Measurements from ENCODE around the gene OAS2.
"Not testable (repeated sequence)": the region's sequence is repeated elsewhere in the genome, so short reads cannot be mapped to it uniquely, and the experiment has no call there.

OAS2 gene

GRCh38 chr12:112947761-112948160, 30.6 kb upstream of the OAS2 start:
- no peak for DNase-seq

- DNase-seq, result no peak
These were observed 29.5 kb upstream of the OAS2 start for GRCh38 chr12:112948806-112949205.

GRCh38 chr12:112950701-112951100, 27.6 kb upstream of the OAS2 start:
- DNase-seq, result no peak

DNA sequence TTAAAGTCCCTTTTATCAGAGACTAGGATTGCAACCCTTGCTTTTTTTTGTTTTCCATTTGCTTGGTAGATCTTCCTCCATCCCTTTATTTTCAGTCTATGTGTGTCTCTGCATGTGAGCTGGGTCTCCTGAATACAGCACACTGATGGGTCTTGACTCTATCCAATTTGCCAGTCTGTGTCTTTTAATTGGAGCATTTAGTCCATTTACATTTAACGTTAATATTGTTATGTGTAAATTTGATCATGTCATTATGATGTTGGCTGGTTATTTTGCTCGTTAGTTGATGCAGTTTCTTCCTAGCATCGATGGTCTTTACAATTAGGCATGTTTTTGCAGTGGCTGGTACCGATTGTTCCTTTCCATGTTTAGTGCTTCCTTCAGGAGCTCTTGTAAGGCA, 21.2 kb upstream of the OAS2 start:
- DNase-seq, result not testable (repeated sequence)

- DNase-seq, result no peak
These were observed 17.2 kb upstream of the OAS2 start for GRCh38 chr12:112961074-112961473.

DNA sequence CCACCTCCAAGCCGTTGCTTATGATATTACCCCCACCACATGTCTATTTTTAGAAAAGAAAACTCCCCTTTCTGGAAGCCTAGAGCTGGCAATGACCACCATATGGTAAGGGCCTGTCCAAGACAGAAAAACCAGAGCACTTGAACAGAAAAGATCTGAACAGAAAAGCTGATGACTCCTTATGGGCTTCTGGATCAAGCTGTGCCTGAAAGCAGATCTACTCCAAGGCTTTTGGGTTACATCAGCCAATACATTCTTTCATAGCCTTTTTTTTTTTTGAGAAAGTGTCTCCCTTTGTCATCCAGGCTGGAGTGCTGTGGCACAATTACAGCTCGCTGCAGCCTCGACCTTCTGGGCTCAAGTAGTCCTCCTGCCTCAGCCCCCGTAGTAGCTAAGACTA, 16.8 kb upstream of the OAS2 start:
- no peak for DNase-seq

- no peak for DNase-seq
These were observed 15.8 kb upstream of the OAS2 start for GRCh38 chr12:112962561-112962960.

DNA sequence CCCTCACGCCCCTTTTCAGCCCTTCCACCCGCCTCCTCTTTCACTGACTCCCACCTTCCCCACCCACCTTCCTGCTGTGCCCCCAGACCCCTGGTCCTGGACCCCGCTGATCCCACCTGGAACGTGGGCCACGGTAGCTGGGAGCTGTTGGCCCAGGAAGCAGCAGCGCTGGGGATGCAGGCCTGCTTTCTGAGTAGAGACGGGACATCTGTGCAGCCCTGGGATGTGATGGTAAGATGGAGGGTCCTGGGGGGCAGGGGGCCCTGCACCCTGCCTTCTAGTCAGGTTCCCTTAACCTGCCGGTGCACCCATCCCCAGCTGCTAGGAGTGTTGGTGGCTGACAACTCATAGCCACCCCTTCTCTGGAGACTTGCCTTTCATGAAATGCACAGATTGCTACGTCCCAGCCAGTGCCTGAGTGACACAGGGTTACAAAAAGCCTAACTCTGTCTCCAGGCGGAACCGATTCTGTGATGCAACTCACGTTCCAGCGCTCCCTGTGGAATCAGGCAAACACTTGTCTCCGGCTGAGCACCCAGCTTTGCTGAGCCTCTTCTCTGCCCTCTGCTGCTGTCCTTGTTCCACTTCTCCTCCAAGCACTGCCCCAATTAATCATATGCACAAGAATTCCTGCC, 15.0 kb upstream of the OAS2 start:
- DNase-seq, result peak in 17 of 51 donors; percentile 4 to 56 (median 37)

DNA sequence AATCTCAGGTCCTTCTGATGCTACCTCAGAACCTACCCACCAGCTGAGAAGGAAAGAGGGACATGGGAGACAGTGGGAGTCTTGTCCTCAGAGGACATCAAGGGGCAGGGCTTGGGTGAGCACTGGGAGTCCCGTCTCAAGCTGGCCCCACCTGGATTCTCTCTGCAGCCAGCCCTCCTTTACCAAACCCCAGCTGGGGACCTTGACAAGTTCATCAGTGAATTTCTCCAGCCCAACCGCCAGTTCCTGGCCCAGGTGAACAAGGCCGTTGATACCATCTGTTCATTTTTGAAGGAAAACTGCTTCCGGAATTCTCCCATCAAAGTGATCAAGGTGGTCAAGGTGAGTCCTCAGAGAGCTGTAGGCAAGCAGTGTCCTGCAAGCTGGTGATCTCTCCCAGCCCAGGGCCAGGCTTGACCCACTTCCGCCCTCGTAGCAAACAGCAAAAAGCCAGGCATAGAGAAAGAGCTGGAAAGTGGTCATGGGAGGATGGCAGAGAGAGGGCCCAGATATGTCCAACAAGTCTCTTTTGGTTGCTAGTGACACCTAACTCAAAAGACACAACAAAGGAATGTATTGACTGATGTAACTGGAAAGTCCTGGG, 14.2 kb upstream of the OAS2 start:
- DNase-seq, result no peak

DNA sequence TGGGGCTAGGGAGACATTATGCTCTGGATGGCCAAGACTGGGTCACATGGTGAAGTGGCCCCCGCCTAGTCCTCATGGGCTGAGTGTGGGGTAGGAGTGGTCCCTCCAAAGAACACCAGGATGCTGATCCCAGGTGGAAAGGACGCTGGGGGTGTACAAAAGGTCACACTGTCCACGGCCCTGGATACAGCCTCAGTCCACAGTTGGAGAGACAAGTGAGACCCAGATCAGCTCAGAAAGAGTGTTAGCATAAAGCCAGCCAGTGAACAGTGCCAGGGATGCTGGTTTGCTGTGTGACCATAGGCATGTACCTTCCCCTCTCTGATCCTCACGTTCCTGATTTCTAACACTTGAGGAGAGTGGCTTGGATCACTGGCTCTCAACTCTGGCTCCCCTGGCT, 13.4 kb upstream of the OAS2 start:
- no peak for DNase-seq

- no peak for DNase-seq
These were observed 12.7 kb upstream of the OAS2 start for GRCh38 chr12:112965643-112966042.

- DNase-seq, result no peak
These were observed 11.0 kb upstream of the OAS2 start for GRCh38 chr12:112967306-112967705.

DNA sequence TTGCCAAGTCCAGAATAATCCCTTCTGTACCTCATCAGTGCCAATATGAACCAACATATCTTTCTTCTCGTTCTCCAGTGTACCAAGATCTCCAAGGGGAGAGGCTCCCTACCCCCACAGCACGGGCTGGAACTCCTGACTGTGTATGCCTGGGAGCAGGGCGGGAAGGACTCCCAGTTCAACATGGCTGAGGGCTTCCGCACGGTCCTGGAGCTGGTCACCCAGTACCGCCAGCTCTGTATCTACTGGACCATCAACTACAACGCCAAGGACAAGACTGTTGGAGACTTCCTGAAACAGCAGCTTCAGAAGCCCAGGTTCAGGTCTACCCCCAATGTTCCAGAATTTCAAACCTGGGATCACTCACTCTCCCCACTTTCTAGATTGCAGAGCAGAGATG, 10.5 kb upstream of the OAS2 start:
- DNase-seq, result no peak

DNA sequence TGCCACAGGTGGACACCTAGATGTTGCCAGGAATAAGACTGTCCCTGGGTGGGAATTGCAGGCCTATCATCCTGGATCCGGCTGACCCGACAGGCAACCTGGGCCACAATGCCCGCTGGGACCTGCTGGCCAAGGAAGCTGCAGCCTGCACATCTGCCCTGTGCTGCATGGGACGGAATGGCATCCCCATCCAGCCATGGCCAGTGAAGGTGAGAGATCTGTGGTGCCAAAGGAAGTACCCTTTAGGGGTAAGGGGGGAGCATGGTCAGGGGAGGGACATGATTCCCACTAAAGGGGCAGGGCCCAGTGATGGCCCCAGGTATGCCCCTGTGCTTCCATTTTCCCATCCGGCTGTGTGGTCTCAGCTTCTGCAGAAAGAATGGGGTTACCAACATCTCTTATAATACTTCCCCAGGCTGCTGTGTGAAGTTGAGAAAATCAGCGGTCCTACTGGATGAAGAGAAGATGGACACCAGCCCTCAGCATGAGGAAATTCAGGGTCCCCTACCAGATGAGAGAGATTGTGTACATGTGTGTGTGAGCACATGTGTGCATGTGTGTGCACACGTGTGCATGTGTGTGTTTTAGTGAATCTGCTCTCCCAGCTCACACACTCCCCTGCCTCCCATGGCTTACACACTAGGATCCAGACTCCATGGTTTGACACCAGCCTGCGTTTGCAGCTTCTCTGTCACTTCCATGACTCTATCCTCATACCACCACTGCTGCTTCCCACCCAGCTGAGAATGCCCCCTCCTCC, 8.6 kb upstream of the OAS2 start:
- DNase-seq, result no peak

GRCh38 chr12:112970391-112970790, 7.9 kb upstream of the OAS2 start:
- no peak for DNase-seq

DNA sequence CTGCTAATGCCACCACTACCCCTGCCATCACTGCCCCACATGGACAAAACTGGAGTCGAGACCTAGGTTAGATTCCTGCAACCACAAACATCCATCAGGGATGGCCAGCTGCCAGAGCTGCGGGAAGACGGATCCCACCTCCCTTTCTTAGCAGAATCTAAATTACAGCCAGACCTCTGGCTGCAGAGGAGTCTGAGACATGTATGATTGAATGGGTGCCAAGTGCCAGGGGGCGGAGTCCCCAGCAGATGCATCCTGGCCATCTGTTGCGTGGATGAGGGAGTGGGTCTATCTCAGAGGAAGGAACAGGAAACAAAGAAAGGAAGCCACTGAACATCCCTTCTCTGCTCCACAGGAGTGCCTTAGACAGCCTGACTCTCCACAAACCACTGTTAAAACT, 7.1 kb upstream of the OAS2 start:
- no peak for DNase-seq

- DNase-seq, result no peak
These were observed 5.1 kb upstream of the OAS2 start for GRCh38 chr12:112973011-112973735.

DNA sequence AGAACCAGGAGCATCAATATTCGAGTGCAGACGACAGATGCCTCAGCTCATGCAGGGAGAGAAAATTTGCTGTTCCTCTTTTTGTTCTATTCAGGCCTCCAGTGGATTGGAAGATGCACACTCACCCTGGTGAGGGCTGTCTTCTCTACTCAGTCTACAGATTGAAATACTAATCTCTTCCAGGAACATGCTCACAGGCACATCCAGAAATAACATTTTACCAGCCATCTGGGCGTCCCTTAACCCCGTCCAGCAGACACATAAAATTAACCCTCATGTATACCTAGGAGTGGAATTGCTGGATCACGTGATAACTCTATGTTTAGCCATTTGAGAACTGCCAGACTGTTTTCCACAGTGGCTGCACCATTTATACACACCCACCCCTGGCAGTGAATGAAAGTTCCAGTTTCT, 4.5 kb upstream of the OAS2 start:
- no peak for DNase-seq

GRCh38 chr12:112974904-112975303, 3.4 kb upstream of the OAS2 start:
- DNase-seq, result no peak

- no peak for DNase-seq
These were observed 1.2 kb upstream of the OAS2 start for GRCh38 chr12:112977139-112977538.

GRCh38 chr12:112977641-112978040, 678 bp upstream of the OAS2 start:
- peak in 1 of 51 donors; percentile 6 for DNase-seq

DNA sequence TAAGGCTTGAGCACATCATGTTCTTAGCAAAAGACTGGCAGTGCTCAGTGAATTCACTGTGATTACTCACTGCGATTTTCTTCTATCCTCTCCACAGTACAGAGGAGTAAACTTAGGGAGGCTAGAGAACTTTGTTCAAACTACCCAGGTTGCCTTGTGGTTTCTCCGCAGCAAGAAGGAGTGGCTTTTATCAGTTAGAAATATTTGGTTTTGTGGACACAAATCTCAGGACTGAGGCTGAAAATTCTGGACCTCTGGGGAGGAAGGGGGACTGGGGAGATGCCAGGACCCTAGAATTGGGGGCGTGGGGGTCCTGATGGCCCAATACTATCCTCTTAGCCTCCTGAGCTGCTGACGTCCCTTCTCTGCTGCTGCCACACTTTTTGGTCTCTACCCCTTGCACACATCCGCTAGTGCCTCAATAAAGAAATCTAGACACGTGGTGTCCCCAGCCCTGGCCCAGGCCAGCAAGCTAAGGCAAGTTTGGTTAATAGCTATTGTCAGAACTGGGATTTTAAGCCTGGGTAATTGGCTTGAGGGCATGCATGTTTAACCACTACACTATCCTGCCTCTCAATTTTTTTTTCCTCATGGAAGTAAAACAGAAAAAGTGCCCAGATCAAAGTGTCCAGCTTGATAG, 842 bp downstream of the OAS2 start:
- DNase-seq, result peak in 1 of 51 donors; percentile 17
